ENCODE data around the gene ZNF311.
A peak's percentile ranks its signal among the peaks of the same experiment; 100 is the strongest.
"Not testable (repeated sequence)": the region's sequence is repeated elsewhere in the genome, so short reads cannot be mapped to it uniquely, and the experiment has no call there.

ZNF311 gene

GRCh38 chr6:28953039-28953584, 52.0 kb downstream of the ZNF311 start:
- DNase-seq, result peak; percentile 44 to 63

- not testable (repeated sequence) for DNase-seq
These were observed 55.4 kb downstream of the ZNF311 start for GRCh38 chr6:28949656-28950195.

GRCh38 chr6:28948782-28949486, 56.2 kb downstream of the ZNF311 start:
- no peak for DNase-seq

DNA sequence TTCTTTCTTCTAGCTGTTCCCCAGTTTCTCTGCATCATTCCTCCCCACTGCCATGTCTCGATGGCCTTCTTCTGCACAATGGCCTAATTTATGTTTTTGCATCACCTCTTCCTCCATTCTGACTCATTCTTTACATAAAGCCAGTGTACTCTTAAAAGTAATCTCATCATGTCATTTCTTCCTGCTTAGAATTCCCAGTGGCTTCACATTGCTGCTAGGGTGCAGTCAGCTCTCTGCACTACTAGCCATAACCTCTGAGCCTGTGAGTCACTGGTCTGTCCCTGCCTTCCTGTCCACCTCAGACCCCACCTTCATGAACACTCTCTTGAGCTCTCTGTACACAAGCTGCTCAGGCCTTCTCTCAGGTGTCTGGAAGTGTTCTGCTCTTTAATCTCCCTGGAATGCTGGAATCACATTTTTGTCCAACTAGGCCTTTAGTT, 57.3 kb downstream of the ZNF311 start:
- no peak for DNase-seq

DNA sequence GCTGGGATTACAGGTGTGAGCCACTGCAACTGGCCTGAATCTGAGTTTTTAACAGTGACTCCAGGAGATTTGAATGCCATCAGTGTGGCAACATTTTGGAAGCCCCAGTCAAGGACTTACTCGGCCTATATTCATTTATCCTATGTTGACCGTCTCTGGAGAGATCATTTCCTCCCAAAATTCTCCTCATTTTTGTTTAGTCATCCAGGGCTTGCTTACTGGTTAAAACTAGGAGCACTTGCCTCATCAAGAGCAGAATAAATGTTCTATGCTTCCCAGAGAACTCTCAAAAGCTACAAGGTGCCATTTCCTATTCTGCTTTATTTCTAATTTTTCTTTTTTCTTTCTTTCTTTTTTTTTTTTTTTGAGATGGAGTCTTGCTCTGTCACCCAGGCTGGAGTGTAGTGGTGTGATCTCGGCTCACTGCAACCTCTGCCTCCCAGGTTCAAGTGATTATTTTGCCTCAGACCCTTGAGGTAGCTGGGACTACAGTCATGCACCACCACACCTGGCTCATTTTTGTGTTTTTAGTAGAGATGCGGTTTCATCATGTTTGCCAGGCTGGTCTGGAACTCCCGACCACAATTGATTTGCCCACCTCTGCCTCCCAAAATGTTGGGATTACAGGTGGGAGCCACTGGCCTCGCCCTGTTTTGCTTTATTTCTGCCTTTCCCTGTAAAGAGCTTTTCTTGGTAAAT, 57.9 kb downstream of the ZNF311 start:
- no peak for DNase-seq

DNA sequence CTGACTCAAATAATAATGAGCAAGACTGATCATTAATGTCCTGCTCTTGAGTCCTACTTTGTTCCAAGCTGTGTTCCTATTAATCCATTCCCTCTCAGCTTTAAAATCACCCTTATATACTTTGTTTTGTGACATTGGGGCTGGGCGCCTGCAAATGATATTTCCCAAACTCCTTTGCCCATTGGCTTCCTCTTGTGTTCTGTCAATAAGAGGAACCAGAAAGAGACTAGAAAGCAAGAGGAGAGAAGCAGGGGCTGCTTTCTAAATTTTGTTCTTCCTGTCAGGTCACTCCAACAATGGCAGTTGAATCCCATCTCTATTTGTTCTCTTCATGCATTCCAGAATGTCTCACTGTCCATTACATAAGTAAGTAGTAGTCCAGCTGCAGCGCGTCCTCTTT, 59.8 kb downstream of the ZNF311 start:
- DNase-seq, result peak in 1 of 2 donors; percentile 31
